HFF-Myc (cell line): ENCODE results near the gene SRXN1.

Source experiments
- DNase-seq: peaks from one replicate; pipeline ENCODE4 v3.0.0-alpha.2; 2011; ENCODE audit warnings: low read depth; ENCODE audit errors: extremely low read depth
- H3K4me3 ChIP-seq: replicated peaks from 2 replicates; pipeline ENCODE4 v1.5.1; 2011; ENCODE audit warnings: low read depth, mild to moderate bottlenecking, control low read depth, low read length
- CTCF ChIP-seq: IDR thresholded peaks from 2 replicates; pipeline ENCODE4 v1.5.1; 2012; ENCODE audit warnings: mild to moderate bottlenecking, low read depth, low read length, control low read depth; ENCODE audit errors: missing control alignments

The SRXN1 gene

GRCh38 chr20:650281-650680, 2.7 kb downstream of the SRXN1 start:
- no peak for DNase-seq
- H3K4me3 ChIP-seq: no peak overlapping the region
- no peak for TF ChIP-seq CTCF

- no peak overlapping the region for H3K4me3 ChIP-seq
- TF ChIP-seq CTCF: no peak
- no peak for DNase-seq
Observed at GRCh38 chr20:647479-648019, 5.5 kb downstream of the SRXN1 start.

- no peak for DNase-seq
- no peak overlapping the region for H3K4me3 ChIP-seq
- TF ChIP-seq CTCF: no peak
Observed at GRCh38 chr20:646868-647233, 6.1 kb downstream of the SRXN1 start.

GRCh38 chr20:646107-646867, 6.7 kb downstream of the SRXN1 start:
- no peak overlapping the region for H3K4me3 ChIP-seq
- no peak for TF ChIP-seq CTCF
- no peak for DNase-seq

- peak; percentile 99 for TF ChIP-seq CTCF
- no peak for DNase-seq
- H3K4me3 ChIP-seq: no peak overlapping the region
Observed at GRCh38 chr20:645318-646106, 7.5 kb downstream of the SRXN1 start.

- TF ChIP-seq CTCF: no peak
- DNase-seq: no peak
Observed at GRCh38 chr20:644692-645317, 8.2 kb downstream of the SRXN1 start.

More at GRCh38 chr20:644692-645317, 8.2 kb downstream of the SRXN1 start:
- no peak overlapping the region for H3K4me3 ChIP-seq
